KMS-11 (cell line): ENCODE data around the gene NUAK2.
"Not testable (repeated sequence)": the region's sequence is repeated elsewhere in the genome, so short reads cannot be mapped to it uniquely, and the experiment has no call there.

Source experiments
- H2AFZ ChIP-seq: fragments of 200-600 bp; sonication (generic); 2 replicates; pipeline ENCODE4 v1.6.1; 2016; ENCODE audit warnings: antibody characterized with exemption, mixed run types, low read depth
- H3K27ac ChIP-seq: fragments of 200-600 bp; sonication (generic); 2 replicates; pipeline ENCODE4 v1.6.1; 2016; ENCODE audit warnings: mild to moderate bottlenecking, mixed run types
- H3K27me3 ChIP-seq: fragments of 200-600 bp; sonication (generic); 2 replicates; pipeline ENCODE4 v1.6.1; 2017; ENCODE audit warnings: mild to moderate bottlenecking, low read depth, mixed run types, moderate library complexity; ENCODE audit not compliant: insufficient read depth
- H3K36me3 ChIP-seq: fragments of 200-600 bp; sonication (generic); 2 replicates; pipeline ENCODE4 v1.6.1; 2017; ENCODE audit warnings: mild to moderate bottlenecking, mixed run types; ENCODE audit not compliant: insufficient read depth
- H3K4me1 ChIP-seq: fragments of 200-600 bp; sonication (generic); 2 replicates; pipeline ENCODE4 v1.6.1; 2016; ENCODE audit warnings: mild to moderate bottlenecking, low read depth, mixed run types; ENCODE audit not compliant: poor library complexity, severe bottlenecking
- H3K4me2 ChIP-seq: fragments of 200-600 bp; sonication (generic); 2 replicates; pipeline ENCODE4 v1.7.0; 2016; ENCODE audit warnings: mild to moderate bottlenecking, mixed run types
- H3K4me3 ChIP-seq: fragments of 200-600 bp; sonication (generic); IDR thresholded peaks from 2 replicates; pipeline ENCODE4 v1.6.1; 2017; ENCODE audit warnings: low read depth, low read length, mixed read lengths; ENCODE audit not compliant: insufficient read depth
- H3K79me2 ChIP-seq: fragments of 200-600 bp; sonication (generic); 2 replicates; pipeline ENCODE4 v1.6.1; 2016; ENCODE audit warnings: low read depth, mixed run types; ENCODE audit not compliant: insufficient read depth
- H3K9ac ChIP-seq: fragments of 200-600 bp; sonication (generic); 2 replicates; pipeline ENCODE4 v1.6.1; 2016; ENCODE audit warnings: mild to moderate bottlenecking, mixed run types
- H4K20me1 ChIP-seq: fragments of 200-600 bp; sonication (generic); 2 replicates; pipeline ENCODE4 v1.6.1; 2016; ENCODE audit warnings: mild to moderate bottlenecking, mixed run types; ENCODE audit not compliant: insufficient read depth
- TF ChIP-seq, protein P1 (sequence below): fragments of 200-600 bp; sonication (generic); conservative IDR thresholded peaks from 2 replicates; pipeline ENCODE4 v1.6.1; 2017; ENCODE audit warnings: low read depth, mild to moderate bottlenecking, antibody characterized with exemption, low read length, moderate library complexity, mixed read lengths

The NUAK2 gene

DNA sequence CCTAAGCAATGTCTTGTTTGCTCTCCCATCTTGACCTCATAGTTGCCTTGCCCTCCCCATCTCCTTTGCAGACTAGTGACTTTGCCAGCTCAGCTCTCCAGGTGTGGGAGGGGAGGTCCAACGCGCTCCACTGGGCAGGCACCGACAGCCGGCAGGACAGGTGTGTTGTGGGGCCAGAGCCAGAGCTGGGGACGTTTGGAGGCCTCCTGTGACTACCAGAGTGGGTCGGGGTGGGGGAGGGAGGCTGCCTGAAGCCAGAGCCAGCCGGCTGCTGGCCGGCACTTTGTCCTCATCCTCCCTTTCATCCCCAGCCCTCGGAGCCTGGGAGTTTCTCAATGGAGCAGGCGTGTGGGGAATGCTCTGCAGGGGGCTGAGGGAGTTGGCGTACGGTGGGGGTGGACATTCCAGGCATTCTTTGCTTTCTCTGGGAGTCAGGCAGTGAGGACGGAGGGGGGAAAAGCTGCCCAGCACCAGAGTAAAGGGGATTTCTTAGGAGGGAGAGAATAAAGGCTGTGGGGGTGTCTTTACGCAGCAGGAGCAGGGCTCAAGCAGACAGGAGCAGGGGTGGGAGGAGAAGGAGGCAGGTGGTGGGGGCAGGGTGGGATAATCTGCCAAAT, 20.2 kb downstream of the NUAK2 start:
- Histone ChIP-seq H3K4me1 (peaks cover 12% of the 10 kb centered on the region), H2AFZ (no peak overlapping the region), H3K36me3 (no peaks in the 10 kb centered on the region), H3K9ac (no peak overlapping the region), H3K79me2 (no peaks in the 10 kb centered on the region), H3K4me3 (no peak overlapping the region), H3K4me2 (no peak overlapping the region), H3K27ac (no peak overlapping the region), H3K27me3 (no peaks in the 10 kb centered on the region), H4K20me1 (no peaks in the 10 kb centered on the region)
- TF ChIP-seq, protein P1, sequence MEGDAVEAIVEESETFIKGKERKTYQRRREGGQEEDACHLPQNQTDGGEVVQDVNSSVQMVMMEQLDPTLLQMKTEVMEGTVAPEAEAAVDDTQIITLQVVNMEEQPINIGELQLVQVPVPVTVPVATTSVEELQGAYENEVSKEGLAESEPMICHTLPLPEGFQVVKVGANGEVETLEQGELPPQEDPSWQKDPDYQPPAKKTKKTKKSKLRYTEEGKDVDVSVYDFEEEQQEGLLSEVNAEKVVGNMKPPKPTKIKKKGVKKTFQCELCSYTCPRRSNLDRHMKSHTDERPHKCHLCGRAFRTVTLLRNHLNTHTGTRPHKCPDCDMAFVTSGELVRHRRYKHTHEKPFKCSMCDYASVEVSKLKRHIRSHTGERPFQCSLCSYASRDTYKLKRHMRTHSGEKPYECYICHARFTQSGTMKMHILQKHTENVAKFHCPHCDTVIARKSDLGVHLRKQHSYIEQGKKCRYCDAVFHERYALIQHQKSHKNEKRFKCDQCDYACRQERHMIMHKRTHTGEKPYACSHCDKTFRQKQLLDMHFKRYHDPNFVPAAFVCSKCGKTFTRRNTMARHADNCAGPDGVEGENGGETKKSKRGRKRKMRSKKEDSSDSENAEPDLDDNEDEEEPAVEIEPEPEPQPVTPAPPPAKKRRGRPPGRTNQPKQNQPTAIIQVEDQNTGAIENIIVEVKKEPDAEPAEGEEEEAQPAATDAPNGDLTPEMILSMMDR: no peak

DNA sequence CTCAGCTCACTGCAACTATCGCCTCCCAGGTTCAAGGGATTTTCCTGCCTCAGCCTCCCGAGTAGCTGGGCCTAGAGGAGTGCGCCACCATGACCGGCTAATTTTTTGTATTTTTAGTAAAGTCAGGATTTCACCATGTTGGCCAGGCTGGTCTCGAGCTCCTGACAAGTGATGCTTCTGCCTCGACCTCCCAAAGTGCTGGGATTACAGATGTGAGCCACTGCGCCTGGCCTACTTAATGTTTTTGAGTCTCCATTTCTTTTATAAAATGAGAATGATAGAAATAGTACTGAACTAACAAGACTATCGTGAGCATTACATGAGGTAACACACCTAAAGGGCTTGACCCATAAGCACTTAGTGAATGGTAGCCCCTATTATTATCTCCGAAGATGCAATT, 21.4 kb downstream of the NUAK2 start:
- no peak overlapping the region for H3K4me3 ChIP-seq
- H3K27ac ChIP-seq: no peak overlapping the region
- no peaks in the 10 kb centered on the region for H4K20me1 ChIP-seq
- no peaks in the 10 kb centered on the region for H3K27me3 ChIP-seq
- no peak overlapping the region for H3K4me2 ChIP-seq
- peaks cover 14% of the 10 kb centered on the region for H3K4me1 ChIP-seq
- no peaks in the 10 kb centered on the region for H3K79me2 ChIP-seq
- TF ChIP-seq, protein P1: no peak
- H2AFZ ChIP-seq: no peak overlapping the region
- H3K9ac ChIP-seq: no peak overlapping the region
- H3K36me3 ChIP-seq: no peaks in the 10 kb centered on the region

DNA sequence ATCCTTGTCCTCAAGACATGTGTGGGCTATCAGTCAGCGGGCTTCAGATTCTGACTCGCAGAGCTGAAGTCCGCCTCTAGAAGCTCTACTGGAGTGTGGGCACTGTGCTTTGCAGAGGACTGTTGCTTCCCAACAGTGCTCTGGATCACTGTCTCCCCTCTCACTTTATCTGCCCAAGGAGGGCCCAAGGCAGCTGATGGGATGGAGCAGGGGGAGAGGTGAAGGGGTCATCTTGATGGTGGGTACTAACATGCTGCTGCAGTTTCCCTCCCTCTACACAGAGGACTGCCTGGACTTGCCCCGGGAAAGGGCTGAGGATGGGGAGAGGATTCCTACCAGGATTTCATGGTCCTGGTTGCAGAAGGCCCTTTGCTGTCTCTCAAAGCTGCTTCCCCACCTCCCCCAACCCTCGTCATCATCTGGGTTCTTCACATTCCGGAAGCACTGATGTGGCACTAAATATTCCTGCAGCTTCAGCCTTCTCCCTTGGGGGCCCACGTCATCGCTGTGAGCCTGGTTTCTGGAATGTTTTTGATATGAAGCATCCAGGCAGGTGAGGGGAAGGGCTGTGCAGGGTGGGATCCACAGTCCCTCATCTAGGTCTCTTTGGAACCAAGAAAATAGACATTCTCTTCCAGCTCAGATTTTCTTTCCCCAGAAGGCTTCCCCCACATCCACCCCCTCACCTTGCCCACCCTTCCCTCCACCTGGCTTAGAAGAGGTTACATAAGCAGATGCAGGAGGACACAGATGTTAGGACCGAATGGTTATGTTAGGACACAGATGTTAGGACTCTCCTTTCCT, 23.2 kb downstream of the NUAK2 start:
- TF ChIP-seq, protein P1: no peak
- Histone ChIP-seq H3K27me3 (no peaks in the 10 kb centered on the region), H2AFZ (no peak overlapping the region), H3K4me3 (no peak overlapping the region), H3K4me2 (no peak overlapping the region), H3K27ac (no peak overlapping the region), H3K79me2 (no peaks in the 10 kb centered on the region), H3K9ac (no peak overlapping the region), H4K20me1 (no peaks in the 10 kb centered on the region), H3K4me1 (peaks cover 30% of the 10 kb centered on the region), H3K36me3 (no peaks in the 10 kb centered on the region)

DNA sequence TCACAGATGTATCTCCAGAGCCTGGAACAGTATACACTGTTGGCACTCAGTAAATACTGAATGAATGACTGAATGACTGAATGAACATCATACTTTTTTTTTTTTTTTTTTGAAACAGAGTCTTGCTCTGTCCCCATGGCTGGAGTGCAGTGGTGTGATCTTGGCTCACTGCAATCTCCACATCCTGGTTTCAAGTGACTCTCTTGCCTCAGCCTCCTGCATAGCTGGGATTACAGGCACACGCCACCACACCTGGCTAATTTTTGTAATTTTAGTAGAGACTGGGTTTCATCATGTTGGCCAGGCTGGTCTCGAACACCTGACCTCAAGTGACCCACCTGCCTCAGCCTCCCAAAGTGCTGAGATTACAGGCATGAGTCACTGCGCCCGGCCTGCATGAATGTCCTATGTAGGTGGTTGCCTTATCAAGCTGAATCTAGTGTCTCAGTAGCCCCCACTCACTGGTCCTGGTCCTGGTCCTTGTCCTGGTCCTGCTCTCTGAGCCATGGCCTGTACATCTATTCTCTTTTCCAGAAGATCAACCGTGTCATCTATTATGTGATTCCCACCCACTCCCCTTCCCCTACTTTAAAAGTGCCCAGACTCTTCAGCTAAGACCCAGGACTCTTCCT, 23.9 kb downstream of the NUAK2 start:
- not testable (repeated sequence) for H3K36me3 ChIP-seq, H3K4me3 ChIP-seq, H2AFZ ChIP-seq, H3K27me3 ChIP-seq, H3K9ac ChIP-seq, H3K27ac ChIP-seq, H3K79me2 ChIP-seq, H3K4me2 ChIP-seq, H4K20me1 ChIP-seq
- peaks cover 30% of the 10 kb centered on the region for H3K4me1 ChIP-seq

DNA sequence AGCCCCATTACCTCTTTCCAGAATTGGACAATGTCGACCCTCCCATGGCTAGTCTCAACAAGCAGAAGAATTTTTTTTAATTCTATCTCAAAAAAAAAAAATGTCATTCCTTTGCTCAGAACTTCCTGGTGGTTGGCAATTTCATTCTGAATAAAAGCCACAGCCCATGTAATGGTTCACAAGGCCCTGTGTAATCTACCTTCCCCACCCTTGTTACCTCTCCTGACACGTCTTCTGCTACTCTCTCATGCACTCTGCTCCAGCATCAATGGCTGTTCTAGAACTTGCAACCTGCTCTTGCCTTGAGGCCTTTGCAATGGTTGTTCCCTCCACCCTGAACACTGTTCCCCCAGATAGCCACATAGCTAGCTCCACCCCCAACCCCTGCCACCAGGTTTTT, 25.4 kb downstream of the NUAK2 start:
- Histone ChIP-seq H3K9ac (no peak overlapping the region), H2AFZ (no peak overlapping the region), H4K20me1 (no peaks in the 10 kb centered on the region), H3K27ac (no peak overlapping the region), H3K4me1 (peaks cover 30% of the 10 kb centered on the region), H3K27me3 (no peaks in the 10 kb centered on the region), H3K36me3 (no peaks in the 10 kb centered on the region), H3K79me2 (no peaks in the 10 kb centered on the region), H3K4me2 (no peak overlapping the region), H3K4me3 (no peak overlapping the region)
- TF ChIP-seq, protein P1: no peak
